Measurements from ENCODE around the gene EPHA1.

Gene EPHA1

DNA sequence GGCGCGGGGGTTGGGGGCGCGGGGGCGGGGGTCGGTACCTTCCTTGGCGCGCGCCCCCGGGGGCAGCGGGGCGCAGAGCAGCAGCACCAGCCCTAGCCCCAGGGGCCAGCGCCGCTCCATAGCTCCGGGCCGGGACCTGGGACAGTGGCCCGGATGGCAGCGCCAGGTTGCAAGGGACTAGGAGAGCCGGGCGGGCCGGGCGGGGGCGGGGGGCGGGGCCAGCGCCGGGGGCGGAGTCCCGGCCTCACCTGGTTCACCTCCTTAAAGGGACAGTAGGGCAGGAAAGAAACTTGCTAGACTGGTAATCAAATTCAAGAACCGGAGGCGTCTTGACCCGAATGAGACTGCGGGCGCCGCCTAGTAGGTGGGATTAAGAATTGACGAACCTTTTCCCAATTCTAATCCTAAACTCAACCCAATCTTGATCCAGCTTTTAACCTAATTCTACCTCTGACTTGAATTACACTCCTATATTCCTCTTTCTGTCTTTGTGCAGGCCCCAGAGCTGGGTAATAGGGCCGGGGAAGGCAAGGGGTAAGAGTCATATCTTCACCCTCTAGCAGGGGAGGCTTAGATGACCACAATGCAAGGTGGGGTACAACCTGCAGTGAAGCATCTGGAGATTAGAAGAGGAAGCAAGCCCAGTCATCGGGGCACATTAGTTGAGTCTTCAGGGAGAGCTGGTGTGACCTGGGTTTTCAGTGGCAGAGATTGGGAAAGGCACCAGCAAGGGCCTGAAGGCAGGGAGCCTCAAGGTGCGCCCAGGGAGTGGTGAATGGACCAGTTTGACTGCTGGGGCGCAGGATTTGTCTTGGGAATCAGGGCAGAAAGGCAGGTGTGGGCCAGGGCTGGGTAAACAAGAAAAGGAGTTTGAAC lies at the start of gene EPHA1:
TSS of gene EPHA1 (minus strand) at position 171 of the 876 bp plus-strand sequence. CDS start at position 120, 51 bp downstream.
- peak; percentile 83 to 91 for DNase-seq

DNA sequence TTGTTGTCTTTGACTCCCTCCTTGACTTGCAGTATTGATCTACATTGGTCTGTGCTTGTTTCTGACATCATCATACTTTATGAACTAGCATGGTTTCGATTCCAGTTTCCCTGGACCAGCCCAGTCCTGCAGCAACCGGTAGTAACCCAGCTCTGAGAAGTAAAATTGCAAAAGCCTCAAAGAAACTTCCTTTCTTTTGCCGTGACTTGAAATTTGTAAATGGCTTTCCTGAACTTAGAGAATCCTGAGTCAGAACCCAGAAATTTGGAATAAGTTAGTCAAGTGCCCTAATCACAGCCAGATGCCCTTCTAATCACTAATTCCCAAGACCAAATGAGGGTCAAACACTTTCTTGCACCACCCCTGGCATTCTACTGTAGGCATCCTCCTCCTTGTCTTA lies 49.6 kb upstream of the EPHA1 start:
- no peak for DNase-seq

DNA sequence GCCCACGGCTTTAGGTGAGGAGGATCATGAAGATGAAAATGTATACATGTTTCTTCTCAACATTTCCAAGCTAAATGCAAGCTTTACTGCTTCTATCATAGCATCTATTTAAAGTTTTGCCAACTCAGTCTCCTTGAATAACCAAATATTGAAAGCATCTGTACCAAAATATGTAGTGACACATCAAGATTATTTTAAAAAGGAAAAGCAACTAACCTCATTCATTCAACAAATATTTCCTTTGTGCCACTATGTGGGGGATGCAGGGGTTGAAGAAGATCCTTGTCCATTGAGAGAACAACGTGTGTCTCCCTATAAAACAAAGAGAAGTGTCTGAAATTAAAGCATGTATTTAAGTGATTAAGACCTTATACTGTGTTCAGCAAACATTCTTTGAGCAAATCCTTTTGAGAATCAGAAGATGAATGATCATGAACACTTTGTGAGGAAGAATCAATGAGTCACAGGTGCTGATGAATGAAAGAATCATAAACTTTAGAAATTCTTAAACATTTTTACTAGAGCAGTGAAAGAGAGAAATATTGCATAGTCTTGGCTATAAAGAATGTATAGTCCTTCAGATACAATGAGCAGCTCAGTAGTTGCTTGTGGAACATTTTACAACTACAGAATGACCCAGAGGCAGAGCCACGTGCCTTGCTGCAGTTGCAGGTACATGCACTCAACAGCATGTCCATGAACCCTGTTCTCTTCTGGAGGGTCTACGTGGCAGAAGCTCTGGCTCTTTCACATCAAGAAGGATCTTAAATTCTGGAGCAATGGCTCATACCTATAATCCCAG lies 48.5 kb upstream of the EPHA1 start:
- no peak for DNase-seq

DNA sequence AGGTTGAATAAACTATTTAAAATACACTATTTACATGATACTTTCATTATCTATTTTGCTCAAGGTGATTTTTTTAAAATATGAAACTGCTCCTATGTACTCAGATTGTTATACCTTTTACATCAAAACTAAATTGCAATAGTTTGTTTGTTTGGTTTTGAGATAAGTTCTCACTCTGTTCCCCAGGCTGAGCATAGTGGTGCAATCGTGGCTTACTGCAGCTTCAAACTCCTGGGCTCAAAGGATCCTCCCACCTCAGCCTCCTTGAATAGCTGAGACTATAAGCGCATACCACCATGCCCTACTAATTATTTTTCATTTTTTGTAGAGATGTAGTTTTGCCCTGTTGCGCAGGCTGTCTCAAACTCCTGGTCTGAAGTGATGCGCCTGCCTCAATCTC lies 47.3 kb upstream of the EPHA1 start:
- DNase-seq = no peak

DNA sequence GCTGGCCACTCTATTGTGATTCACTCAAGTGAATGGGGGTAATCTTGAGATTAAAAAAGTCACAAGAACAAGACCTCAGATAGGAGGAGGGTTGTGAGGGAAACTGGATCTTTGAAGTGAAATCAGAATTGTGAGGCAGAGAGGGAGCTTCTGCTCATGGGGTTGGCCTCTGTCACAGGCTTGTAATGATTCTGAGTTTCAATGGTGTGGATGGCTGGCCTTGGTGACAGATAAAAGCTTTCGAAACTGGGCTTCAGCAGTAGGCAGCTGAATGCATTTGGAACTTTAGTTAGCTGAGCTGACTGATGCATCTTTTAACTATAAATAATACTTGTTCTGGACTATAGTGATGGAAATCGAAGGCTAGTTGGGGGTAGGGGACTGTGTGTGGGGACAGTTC lies 46.8 kb upstream of the EPHA1 start:
- no peak for DNase-seq

DNA sequence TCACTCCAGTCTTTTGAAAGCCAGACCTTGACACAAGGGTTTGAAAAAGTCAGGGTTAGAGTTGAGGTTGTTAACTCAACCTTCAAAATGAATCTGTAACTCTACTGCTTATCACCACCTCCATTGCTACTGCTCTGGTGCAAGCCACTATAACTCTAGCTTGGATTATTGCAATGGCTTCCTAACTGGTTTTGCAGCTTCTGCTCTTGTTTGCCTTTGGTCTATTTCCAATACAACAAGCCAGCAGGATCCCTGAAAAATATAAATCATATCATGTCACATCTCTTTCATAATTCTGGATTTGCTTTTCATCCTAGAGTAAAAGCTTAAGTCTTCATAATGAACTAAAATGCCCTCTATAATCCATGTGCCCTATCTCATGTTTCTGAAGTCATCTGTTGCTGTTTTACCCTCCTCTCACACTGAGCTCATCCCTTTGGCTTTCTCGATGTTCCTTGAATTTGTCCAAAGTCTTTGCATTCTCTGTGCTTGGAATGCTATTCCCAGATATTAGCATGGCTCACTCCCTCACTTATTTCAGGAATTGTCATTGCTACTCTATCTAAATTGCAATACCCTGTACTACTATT lies 45.5 kb upstream of the EPHA1 start:
- no peak for DNase-seq

DNA sequence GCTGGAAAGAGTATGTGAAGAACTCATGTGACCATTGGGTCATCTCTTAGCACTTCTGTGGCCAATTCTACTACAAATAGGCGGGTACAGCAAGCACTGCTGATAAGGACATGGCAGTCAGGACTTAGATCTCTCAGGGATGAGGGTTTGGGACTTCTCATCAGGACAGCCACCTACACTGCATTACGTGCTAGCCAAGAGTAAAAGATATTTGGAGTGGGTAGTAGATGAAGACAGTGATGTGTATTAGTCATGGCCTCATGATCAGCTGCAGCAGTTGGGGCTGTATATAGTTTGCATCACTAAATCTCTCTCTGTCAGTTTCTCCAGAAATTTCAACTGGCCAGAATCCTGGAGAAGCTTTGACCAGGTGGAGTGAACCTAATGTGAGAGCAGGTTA lies 43.8 kb upstream of the EPHA1 start:
- DNase-seq = no peak

DNA sequence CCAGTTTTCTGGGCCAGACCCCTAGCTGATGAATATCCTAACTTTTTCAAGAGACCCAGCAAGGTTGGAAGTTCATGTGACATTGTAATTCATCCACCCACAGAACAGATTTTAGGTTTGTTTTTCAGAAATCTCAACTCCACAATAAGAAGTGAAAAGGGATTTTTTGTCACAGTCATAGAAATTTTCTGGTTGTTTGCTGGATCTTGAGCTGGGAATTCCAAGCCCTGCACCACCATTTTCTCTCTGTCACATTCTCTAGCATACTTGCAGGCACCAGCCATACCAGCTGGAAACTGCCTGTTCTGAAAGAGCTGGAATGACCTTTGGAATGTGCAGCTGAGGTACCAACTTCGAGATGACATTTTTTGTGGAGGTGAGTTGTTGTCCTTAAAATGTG lies 43.1 kb upstream of the EPHA1 start:
- no peak for DNase-seq

DNA sequence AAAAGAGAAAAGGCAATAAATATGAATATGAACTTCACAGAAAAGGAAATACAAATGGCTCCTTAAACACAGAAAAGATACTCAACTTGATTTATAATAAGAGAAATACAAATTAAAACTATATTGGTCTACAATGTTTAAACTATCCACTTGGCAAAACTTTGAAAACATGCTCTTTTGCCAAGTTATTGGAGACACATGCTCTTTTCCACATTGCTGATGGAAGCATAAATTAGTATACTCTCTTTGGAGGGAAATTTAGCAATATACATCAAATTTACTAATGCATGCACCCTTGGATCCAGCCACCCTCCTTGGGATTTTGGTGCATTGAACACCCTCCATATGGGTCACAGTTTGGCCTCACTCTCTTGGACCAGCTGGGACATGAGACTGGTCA lies 42.5 kb upstream of the EPHA1 start:
- DNase-seq = no peak

DNA sequence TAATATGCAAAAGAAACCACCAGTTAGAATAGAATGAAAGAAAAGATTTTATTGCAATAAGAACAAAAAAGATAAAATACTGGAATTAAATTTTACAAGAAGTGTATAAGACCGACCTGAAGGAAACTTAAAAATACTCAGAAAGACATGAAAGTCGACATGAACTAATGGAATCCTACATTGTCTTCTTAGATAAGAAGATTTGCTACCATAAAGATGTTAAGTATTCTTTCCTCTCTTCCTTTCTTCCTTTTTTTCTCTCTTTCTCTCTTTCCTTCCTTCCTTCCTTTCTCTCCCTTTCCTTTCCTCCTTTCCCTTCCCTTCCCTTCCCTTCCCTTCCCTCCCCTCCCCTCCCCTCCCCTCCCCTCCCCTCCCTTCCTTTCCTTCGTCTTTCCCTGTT lies 41.1 kb upstream of the EPHA1 start:
- DNase-seq = no peak

DNA sequence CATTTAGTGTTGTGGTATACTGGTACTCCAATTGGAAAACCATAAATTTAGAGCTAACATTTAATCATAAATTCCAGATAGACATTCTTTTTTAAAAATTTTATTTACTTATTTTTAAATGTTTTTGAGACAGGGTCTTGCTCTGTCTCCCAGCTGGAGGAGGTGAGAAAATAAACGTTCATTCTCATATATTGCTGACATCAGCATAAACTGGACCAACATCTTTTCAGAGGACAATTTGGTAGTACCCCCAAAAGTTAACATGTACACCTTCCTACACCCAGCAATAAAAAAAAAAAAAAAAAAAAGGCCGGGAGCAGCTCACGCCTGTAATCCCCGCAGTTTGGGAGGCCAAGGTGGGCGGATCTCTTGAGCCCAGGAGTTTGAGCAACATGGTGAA lies 39.8 kb upstream of the EPHA1 start:
- DNase-seq = no peak

DNA sequence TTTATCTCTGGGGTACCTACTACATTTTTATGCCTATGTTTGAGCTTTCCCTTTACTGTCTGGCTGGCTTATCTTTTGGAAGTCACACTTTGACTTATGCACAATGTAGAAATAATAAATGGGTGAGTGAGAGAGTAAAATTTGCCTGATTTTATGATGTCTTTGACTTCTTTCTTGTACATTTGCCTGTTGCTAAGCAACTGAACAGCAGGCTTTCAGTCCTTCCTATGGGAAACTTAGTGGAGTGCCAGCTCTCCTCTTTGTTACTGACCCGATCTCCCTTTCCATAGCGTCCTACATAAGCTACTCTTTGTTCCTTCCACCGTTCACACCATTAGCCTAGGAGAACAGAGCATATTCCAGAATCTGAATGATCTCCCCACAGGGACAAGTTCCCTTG lies 38.8 kb upstream of the EPHA1 start:
- DNase-seq = peak; percentile 61 to 62

DNA sequence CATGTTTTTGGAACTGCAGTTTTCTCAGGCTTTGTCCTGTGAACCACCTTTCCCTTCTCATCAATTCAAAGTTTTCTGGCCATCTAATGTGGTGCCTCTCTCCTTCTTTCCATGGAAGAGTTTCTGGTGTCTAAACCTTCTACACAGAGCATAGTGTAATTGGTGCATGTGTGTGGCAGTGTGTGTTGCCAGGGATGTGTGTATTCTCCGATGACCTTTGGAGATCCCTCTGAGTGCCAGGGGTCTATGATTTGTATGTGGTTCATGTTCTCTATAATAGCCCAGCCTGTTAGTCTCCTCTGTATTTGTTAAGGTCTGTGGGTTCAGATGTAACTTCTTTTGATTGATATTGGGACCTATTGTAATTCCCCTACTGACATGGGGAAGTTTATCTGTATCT lies 36.1 kb upstream of the EPHA1 start:
- DNase-seq = no peak

DNA sequence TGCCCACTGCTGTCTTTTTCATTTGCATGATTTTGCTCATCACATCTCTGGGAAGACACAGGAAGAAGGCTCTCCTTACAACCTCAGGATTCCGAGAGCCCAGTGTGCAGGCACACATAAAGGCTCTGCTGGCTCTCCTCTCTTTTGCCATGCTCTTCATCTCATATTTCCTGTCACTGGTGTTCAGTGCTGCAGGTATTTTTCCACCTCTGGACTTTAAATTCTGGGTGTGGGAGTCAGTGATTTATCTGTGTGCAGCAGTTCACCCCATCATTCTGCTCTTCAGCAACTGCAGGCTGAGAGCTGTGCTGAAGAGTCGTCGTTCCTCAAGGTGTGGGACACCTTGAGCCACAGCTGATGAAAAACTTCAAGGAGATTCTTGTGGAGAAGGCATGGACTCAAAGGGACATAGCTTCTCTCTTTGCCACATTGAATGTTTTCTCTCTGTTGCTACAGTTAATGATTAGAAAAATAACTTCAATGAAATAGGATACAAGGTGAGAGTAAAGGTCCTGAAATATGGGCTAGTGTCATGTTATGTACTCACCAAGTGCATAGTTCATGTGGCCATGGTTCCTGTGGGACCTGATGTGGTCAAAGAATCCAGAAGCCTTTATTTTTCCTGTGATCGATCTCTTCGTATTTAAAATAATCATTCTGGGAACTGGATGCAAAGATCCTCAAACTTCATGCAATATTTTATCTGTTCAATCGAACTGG lies 35.6 kb upstream of the EPHA1 start:
- no peak for DNase-seq

DNA sequence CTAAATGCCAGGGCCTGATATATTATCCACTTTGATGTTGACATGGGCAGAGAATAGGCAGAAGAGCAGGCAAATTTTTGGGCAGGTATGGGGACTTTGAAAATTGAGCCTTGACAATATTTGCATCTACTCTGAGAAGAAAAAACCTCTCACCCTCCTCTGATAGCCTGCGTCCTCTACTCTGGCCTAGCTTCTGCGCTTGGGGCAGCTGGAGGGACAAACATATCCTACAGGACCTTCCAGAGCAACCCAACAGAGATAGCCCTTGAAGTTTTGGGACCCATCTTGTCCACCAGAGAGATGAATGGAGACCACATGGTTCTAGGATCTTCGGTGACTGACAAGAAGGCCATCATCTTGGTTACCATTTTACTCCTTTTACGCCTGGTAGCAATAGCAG lies 34.5 kb upstream of the EPHA1 start, which contains the start of gene TAS2R60:
TSS of gene TAS2R60 (plus strand) at position 301 of the 400 bp plus-strand sequence. CDS start at position 301, 0 bp downstream.
- peak; percentile 36 to 57 for DNase-seq

DNA sequence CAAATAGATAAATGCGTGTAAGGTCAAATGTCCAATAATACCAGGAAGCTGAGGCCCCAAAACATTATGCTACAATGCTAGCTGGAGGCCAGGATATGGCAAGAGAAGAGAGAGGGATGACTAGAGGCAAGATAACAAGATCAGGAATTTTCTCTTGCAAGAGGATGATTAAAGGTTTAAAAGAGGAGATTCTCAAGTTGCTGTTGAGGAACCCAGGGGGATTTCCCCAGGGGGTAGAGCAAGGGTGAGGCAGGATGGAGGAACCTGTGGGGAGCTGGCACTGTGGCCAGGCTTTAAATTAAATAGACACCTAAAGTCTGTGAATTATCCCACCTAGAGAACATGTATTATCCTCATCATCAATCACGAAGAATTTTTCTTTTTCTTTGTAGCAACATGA lies 31.2 kb upstream of the EPHA1 start:
- no peak for DNase-seq

DNA sequence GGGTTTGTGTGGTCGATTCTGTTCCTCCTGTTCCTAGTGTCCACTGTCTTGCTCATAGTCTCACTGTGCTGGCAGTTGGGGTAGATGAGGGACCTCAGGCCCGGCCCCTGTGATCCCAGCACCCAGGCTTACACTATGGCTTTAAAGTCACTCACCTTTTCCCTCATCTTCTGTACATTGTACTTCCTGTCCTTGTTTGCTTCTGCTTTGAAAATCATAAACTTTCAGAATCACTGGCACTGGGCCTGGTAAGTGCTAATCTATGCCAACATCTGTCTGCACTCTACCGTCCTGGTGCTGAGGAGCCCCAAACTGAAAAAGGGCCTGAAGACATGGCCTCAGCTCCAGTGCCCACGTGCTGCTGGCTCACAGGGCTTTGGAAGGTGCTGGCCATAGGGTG lies 28.9 kb upstream of the EPHA1 start:
- no peak for DNase-seq

DNA sequence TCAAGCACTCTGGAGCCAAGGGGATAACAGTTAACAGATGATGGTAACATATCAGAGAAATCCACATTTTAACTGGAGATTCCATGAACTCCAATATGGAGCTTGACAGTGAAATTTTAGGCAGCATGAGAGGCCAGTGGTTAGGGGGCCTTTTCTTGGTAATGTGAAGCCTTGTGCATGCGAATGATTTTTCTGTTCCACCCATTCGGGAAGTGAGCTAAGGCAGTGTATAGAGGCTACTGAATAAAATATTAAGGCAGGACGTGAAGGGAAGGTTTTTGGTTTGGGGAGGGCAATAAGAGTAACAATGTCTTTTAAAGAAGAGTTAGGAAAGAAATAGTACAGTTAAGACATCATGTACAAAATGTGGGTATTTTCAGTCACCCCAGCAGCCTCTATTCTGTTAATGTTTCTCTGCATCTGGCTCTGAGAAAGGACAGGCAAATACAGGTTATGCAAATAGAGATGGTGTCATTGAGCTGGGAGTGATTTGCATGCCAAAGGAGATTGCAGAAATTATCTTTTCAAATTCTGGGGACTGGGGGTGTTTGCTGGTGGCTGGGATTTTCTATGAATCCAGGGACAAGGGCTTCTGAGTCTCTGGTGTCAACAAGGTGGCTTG lies 27.8 kb upstream of the EPHA1 start:
- DNase-seq = peak; percentile 88 to 92

DNA sequence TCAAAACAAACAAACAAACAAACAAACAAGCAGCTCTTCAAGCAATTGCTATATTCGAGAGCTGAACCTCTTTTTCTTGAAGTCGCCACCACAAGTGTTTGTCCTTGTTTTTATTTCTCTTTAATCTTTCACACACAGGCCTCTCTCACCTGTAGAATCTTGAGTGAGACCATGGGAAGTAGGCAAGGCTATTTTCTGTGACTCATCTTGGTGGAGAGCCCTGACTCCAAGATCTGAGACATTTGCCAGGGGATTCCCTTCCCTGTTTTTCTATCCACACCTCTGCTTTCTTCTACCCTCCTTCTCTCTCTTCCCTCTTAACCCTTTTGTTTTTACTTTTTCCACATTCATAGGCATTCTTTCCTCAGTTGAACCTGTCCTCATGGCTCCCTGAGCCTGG lies 26.6 kb upstream of the EPHA1 start:
- DNase-seq = no peak

DNA sequence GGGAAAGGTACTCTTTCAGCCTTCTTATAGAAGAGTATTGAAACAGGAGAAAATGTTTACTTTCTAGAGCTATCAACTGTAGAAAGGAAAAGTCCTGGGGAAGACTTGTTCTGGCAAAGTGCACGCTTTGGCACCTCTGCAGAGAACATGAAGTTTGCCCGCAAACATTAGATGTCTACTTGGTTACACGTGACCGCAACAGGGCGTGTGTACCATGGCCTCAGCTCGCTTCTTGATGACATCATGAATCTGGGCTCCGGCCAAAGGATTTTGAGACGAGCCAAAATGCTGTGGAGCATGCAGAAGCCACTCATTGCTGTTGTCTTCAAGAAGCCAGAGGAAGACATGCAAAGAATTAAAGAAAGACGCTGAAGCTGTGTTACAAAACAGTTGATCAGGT lies 26.0 kb upstream of the EPHA1 start:
- no peak for DNase-seq

DNA sequence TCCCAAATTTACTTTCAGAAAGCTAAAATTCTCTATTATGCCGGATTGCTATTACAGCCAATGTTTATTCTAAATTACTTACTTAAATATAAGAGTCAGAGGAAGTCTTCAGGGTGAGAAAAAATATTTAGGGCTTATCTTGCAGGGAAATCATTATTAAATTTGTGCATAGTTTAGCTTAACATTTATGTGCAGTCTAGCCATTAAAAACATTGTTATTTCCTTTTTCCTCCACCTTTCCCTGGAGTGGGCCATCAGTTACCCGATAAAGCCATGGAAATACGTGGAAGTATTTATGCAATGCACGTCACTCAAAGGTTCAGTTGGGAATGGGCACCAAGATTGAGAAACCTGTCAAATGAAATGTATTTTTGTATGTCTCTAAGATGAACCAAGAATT lies 25.1 kb upstream of the EPHA1 start:
- DNase-seq = no peak

DNA sequence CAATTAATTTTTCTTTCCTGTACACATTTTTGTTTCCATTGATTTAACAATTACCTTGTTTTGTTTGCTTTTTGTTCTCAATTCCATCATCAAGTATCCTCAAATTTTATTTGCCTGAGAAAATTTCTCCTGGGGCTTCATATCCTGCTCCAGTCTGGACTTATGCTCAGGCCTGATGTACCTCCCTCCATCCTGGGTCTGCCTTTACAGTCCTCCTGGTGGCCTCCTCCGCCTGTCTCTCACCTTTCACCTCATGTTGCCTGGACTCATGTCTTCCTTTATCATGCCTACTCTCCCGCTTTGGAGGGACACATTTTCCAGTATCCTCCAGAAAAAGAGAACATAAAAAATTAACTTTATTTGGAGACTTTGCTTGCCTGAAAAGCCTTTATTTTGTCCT lies 22.5 kb upstream of the EPHA1 start:
- DNase-seq = no peak
